Activated B cell treated with CpG ODN at 0.5 μM for 24 hours (primary cell): ENCODE measurements around the gene FRA10AC1. TPM values are rescaled to one million over a fixed set of nuclear protein-coding genes. Genes with fewer than 3 reads are reported as not detected.

Experiments
- ATAC-seq: fragments of 200-7000 bp; cut with Tn5 transposase; one replicate; pipeline ENCODE4 v1.10.0; 2021; ENCODE audit warnings: low read depth, mild to moderate bottlenecking, moderate library complexity
- CTCF ChIA-PET: fragments of 350-600 bp; sonication (Branson Sonifier 250); formaldehyde crosslinking; loops from one replicate; lab custom pipeline; 2021; ENCODE audit warnings: antibody characterized with exemption; lab: Charles Lee
- POLR2A ChIA-PET: fragments of 350-600 bp; sonication (Branson Sonifier 250); formaldehyde crosslinking; loops from one replicate; lab custom pipeline; 2021; ENCODE audit warnings: antibody characterized with exemption; lab: Charles Lee
- DNase-seq: peaks from one replicate; pipeline ENCODE4 v3.0.0; 2022
- H3K27ac Mint-ChIP-seq: one replicate; pipeline ENCODE4 v1.8.0; 2020; ENCODE audit warnings: mixed read lengths
- H3K27me3 Mint-ChIP-seq: one replicate; pipeline ENCODE4 v1.8.0; 2021; ENCODE audit warnings: mixed read lengths
- H3K36me3 Mint-ChIP-seq: one replicate; pipeline ENCODE4 v1.8.0; 2021; ENCODE audit warnings: low read depth, mixed read lengths
- H3K4me1 Mint-ChIP-seq: one replicate; pipeline ENCODE4 v1.8.0; 2021; ENCODE audit warnings: mixed read lengths
- H3K4me3 Mint-ChIP-seq: one replicate; pipeline ENCODE4 v1.8.0; 2020; ENCODE audit warnings: mild to moderate bottlenecking, mixed read lengths
- H3K9me3 Mint-ChIP-seq: one replicate; pipeline ENCODE4 v1.8.0; 2020; ENCODE audit warnings: mixed read lengths
- intact Hi-C: fragments of 100-400 bp; cut with micrococcal nuclease; formaldehyde crosslinking; loops from one replicate; pipeline ENCODE4 v1.15.1; 2024
- total RNA-seq: library from RNA; stranded (reverse); gene quantifications from 2 replicates; pipeline ENCODE4 v1.2.3, GENCODE V29; 2022
- TF ChIP-seq, protein P1 (sequence below): fragments of 200-600 bp; IDR thresholded peaks from one replicate; pipeline ENCODE4 v1.8.0; 2022; ENCODE audit warnings: antibody characterized with exemption, mild to moderate bottlenecking

FRA10AC1 gene
- total RNA-seq, 1 donor from 2014 or later, result 24.8 TPM

DNA sequence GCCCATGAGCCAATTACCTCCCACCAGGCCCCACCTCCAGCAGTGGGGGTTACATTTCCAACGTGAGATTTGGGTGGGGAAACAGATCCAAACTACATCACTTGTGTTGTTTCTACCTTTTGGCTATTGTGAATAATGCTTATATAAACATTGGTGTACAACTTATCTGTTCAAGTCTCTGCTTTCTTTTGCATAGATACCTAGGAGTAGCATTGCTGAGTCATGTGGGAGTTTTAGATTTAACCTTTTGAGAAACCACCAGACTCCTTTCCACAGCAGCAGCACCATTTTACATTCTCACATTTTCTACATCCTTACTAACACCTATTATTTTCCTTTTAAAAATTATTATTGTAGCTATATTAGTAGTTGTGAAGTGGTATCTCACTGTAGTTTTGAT, 14.4 kb upstream of the FRA10AC1 start:
- H3K36me3 Mint-ChIP-seq, result no peaks in the 10 kb centered on the region
- no peak overlapping the region for H3K4me3 Mint-ChIP-seq
- no peak overlapping the region for H3K27ac Mint-ChIP-seq
- CTCF ChIA-PET, result no interaction called here
- POLR2A ChIA-PET, result no interaction called here
- no peak for DNase-seq
- H3K27me3 Mint-ChIP-seq, result peaks cover 15% of the 10 kb centered on the region
- no peaks in the 10 kb centered on the region for H3K9me3 Mint-ChIP-seq
- H3K4me1 Mint-ChIP-seq, result peaks cover 23% of the 10 kb centered on the region
- ATAC-seq, result no peak
- intact Hi-C loops, result no loop called here
- TF ChIP-seq, protein P1, sequence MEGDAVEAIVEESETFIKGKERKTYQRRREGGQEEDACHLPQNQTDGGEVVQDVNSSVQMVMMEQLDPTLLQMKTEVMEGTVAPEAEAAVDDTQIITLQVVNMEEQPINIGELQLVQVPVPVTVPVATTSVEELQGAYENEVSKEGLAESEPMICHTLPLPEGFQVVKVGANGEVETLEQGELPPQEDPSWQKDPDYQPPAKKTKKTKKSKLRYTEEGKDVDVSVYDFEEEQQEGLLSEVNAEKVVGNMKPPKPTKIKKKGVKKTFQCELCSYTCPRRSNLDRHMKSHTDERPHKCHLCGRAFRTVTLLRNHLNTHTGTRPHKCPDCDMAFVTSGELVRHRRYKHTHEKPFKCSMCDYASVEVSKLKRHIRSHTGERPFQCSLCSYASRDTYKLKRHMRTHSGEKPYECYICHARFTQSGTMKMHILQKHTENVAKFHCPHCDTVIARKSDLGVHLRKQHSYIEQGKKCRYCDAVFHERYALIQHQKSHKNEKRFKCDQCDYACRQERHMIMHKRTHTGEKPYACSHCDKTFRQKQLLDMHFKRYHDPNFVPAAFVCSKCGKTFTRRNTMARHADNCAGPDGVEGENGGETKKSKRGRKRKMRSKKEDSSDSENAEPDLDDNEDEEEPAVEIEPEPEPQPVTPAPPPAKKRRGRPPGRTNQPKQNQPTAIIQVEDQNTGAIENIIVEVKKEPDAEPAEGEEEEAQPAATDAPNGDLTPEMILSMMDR, result no peak

DNA sequence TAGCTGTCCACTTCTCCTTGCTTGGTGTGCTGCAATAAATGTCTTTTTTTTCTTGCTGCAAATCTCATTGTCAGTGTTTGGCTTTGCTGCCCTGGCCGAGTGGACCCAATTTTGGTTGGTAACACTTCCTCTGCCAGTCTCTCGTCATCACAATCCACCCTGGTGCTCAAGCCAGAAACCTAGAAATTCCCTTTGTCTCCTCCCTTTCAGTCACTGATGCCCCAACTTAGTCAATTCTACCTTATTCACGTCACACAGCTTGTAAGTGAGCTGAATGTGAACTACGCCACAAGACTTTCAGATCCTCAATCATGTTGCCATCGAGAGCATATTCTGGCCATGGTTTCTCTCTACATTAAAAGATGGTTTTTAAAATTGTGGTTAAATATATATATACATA, 13.0 kb upstream of the FRA10AC1 start:
- Mint-ChIP-seq H3K4me1 (peaks cover 23% of the 10 kb centered on the region), H3K27ac (peak overlapping the region; percentile 51), H3K9me3 (no peaks in the 10 kb centered on the region), H3K27me3 (peaks cover 8% of the 10 kb centered on the region), H3K4me3 (peak overlapping the region; percentile 1), H3K36me3 (no peaks in the 10 kb centered on the region)
- CTCF ChIA-PET, result interaction anchor here (1.4 kb wide), 1 partner anchor 100 kb away, joined by 3 read pairs; no protein-coding TSS in a partner anchor
- ATAC-seq (peak; percentile 89), DNase-seq (no peak)
- intact Hi-C loops, result loop anchor here (1.0 to 2.0 kb wide), 2 partner anchors 13 to 27 kb away; partner anchors contain the start of gene FRA10AC1
- POLR2A ChIA-PET, result interaction anchor here (1.1 to 3.0 kb wide), 2 partner anchors 13 to 27 kb away, joined by 4 to 12 read pairs; partner anchors contain the start of gene FRA10AC1
- TF ChIP-seq, protein P1, result no peak

DNA sequence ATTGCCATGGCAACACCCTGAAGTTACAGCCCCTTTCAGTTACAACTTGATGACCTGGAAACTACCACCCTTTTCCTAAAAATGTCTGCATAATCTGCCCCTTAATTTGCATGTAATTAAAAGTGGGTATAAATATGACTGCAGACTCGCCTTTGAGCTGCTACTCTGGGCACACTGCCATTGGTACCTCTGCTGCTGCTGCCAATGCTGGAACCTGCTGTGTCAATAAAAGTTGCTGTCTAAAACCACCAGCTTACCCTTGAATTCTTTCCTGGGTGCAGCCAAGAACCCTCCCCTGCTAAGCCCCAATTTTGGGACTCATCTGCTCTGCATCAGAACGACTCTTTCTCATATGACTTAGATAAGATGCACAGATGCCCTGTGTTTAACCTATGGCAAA, 10.2 kb upstream of the FRA10AC1 start:
- peaks cover 4% of the 10 kb centered on the region for H3K27me3 Mint-ChIP-seq
- ChIA-PET POLR2A (no interaction called here), CTCF (no interaction called here)
- DNase-seq (no peak), ATAC-seq (no peak)
- H3K36me3 Mint-ChIP-seq, result no peaks in the 10 kb centered on the region
- H3K27ac Mint-ChIP-seq, result no peak overlapping the region
- TF ChIP-seq, protein P1, result no peak
- H3K4me1 Mint-ChIP-seq, result peaks cover 17% of the 10 kb centered on the region
- H3K4me3 Mint-ChIP-seq, result no peak overlapping the region
- intact Hi-C loops, result no loop called here
- no peaks in the 10 kb centered on the region for H3K9me3 Mint-ChIP-seq

DNA sequence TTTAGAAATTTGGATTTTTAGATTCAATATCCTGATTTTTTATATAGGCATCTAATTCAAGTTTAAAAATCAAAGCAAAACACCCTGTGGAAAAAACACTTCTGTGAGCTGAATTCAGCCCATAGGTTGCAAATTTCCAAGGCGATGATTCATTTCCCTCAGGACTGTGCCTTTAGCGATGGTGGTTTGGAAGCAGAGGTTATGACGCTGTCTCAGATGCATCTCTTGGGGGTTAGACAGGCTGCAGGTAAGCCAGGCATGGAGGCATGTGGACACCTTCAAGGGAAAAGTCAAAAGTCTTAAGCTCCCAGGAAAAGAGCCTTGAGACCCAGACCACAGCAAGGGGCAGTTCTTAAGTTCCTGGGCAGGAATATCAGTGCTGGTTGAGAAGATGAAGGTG, 9.5 kb upstream of the FRA10AC1 start:
- ChIA-PET CTCF (no interaction called here), POLR2A (interaction anchor here (1.0 kb wide), 1 partner anchor 9 kb away, joined by 5 read pairs; the partner anchor contains the start of gene FRA10AC1)
- Mint-ChIP-seq H3K27ac (no peak overlapping the region), H3K27me3 (peaks cover 4% of the 10 kb centered on the region), H3K4me1 (peaks cover 17% of the 10 kb centered on the region), H3K9me3 (no peaks in the 10 kb centered on the region), H3K36me3 (no peaks in the 10 kb centered on the region), H3K4me3 (no peak overlapping the region)
- intact Hi-C loops, result no loop called here
- TF ChIP-seq, protein P1, result no peak
- no peak for ATAC-seq
- no peak for DNase-seq

DNA sequence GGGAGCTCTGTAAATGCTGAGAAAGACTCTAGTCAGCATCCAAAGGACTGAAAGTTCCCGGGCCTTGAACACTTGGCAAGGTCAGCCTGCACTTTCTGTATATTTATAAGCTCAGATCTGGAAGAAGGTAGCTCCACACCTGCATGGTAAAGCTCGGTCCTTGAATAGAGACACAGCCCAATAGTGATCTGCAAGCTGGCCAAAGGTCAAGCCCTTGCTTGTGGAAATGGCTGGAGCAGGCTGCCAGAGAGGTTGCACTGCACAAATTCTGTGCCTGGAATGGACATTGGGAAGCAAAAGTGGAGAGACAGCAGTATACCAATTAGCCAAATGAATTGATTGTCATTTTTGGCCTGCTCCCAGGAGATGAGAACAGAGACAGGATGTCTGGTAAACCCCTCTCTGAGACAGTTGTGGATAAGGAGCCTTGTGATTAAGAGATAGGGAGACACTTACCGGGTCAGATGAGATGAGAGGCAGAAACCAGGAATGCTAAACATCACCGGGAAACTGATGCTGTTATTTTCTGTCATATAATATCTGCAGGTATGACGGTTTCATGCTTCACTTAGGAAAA, 8.0 kb upstream of the FRA10AC1 start:
- TF ChIP-seq, protein P1, result no peak

More for the DNA sequence above, 8.0 kb upstream of the FRA10AC1 start:
- Mint-ChIP-seq H3K4me3 (no peak overlapping the region), H3K36me3 (no peaks in the 10 kb centered on the region), H3K27me3 (peaks cover 4% of the 10 kb centered on the region), H3K4me1 (peaks cover 7% of the 10 kb centered on the region), H3K27ac (no peak overlapping the region), H3K9me3 (no peaks in the 10 kb centered on the region)
- ChIA-PET POLR2A (no interaction called here), CTCF (no interaction called here)
- intact Hi-C loops, result no loop called here
- no peak for ATAC-seq
- no peak for DNase-seq
